SK-N-MC (cell line): ENCODE measurements around the gene ARPC1A.
"Not testable (repeated sequence)": the region's sequence is repeated elsewhere in the genome, so short reads cannot be mapped to it uniquely, and the experiment has no call there.

ENCODE experiments used
- DNase-seq: peaks from one replicate; pipeline ENCODE4 v3.0.0-alpha.2; 2011; ENCODE audit warnings: low read depth, low spot score
- H3K27ac ChIP-seq: fragments of 200-600 bp; sonication (generic); 2 replicates; pipeline ENCODE4 v1.5.1; 2016; ENCODE audit warnings: mixed run types
- H3K36me3 ChIP-seq: fragments of 200-600 bp; sonication (generic); 2 replicates; pipeline ENCODE4 v1.6.1; 2017; ENCODE audit warnings: antibody characterized with exemption, low read length, mixed read lengths; ENCODE audit not compliant: insufficient read depth
- H3K4me3 ChIP-seq: fragments of 200-600 bp; sonication (generic); 2 replicates; pipeline ENCODE4 v1.5.1; 2016
- H3K9ac ChIP-seq: fragments of 200-600 bp; sonication (generic); 2 replicates; pipeline ENCODE4 v1.8.0; 2017; ENCODE audit warnings: mixed run types, mixed read lengths; ENCODE audit not compliant: insufficient read length
- H3K9me3 ChIP-seq: fragments of 200-600 bp; sonication (generic); 2 replicates; pipeline ENCODE4 v1.6.1; 2017; ENCODE audit warnings: low read depth, mild to moderate bottlenecking, antibody characterized with exemption, low read length, moderate library complexity, mixed read lengths
- EZH2 ChIP-seq: fragments of 200-600 bp; sonication (generic); IDR thresholded peaks from one replicate; pipeline ENCODE4 v1.6.1; 2017; ENCODE audit warnings: antibody characterized with exemption
- FOXP2 ChIP-seq: optimal IDR thresholded peaks from 2 replicates; pipeline ENCODE3; 2011; ENCODE audit warnings: mild to moderate bottlenecking, moderate library complexity; ENCODE audit not compliant: insufficient read depth; ENCODE audit errors: extremely low read length, control extremely low read depth
- POLR2AphosphoS5 ChIP-seq: IDR thresholded peaks from 2 replicates; pipeline ENCODE4 v1.6.1; 2012; ENCODE audit warnings: mild to moderate bottlenecking, low read depth, low read length, borderline replicate concordance

Gene ARPC1A

GRCh38 chr7:99371376-99371920 is 45.8 kb downstream of the ARPC1A start:
- no peak overlapping the region for H3K27ac ChIP-seq
- no peak overlapping the region for H3K9ac ChIP-seq
- DNase-seq, result no peak
- H3K4me3 ChIP-seq, result no peak overlapping the region
- H3K36me3 ChIP-seq, result peaks cover 7% of the 10 kb centered on the region; the same call in 1 of the 2 replicates
- no peaks in the 10 kb centered on the region for H3K9me3 ChIP-seq
- TF ChIP-seq FOXP2, result no peak
- no peak for TF ChIP-seq POLR2AphosphoS5
- TF ChIP-seq EZH2, result no peak

DNA sequence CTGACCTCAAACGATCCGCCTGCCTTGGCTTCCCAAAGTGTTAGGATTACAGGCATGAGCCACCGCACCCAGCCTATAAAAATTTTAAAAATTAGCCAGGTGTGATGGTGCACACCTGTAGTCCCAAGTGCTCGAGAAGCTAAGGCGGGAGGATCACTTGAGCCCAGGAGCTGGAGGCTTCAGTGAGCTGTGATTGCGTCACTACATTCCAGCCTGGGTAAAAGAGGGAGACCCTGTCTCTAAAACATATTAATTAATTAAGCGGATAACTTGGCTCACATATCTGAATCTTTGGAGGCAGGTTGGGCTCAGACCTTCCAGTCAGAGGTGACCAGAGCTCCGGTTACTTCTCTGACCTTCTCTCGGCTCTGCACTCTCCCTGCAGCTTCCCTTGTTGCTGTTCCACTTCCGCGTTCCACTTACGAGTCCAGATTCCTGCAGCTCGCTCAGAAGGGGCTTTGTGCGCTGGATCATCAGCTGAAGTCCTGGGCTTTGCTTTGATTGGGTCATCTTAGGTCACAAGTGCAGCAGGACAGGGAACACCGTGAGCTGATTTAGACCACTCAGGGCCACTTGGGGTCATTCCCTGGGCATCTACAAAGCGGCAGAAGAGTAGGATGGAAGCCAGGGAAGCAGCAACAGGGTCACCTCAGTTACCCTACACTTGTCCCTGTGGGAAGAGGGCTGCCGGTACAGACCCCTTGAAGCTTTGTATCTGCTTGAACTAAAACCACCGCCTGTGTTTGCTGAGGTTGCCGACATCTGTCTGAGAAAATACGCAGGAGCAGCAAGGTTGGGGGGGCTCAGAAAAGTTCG is 46.8 kb downstream of the ARPC1A start:
- no peak overlapping the region for H3K4me3 ChIP-seq
- no peak overlapping the region for H3K9ac ChIP-seq
- TF ChIP-seq POLR2AphosphoS5 (no peak), FOXP2 (no peak), EZH2 (no peak)
- no peaks in the 10 kb centered on the region for H3K36me3 ChIP-seq
- no peak for DNase-seq
- no peaks in the 10 kb centered on the region for H3K9me3 ChIP-seq
- no peak overlapping the region for H3K27ac ChIP-seq

GRCh38 chr7:99373091-99374066 is 47.7 kb downstream of the ARPC1A start:
- H3K27ac ChIP-seq, result no peak overlapping the region
- no peak for DNase-seq
- no peak overlapping the region for H3K4me3 ChIP-seq
- H3K36me3 ChIP-seq, result no peaks in the 10 kb centered on the region
- no peak for TF ChIP-seq EZH2
- no peak for TF ChIP-seq FOXP2
- no peak for TF ChIP-seq POLR2AphosphoS5
- H3K9ac ChIP-seq, result no peak overlapping the region
- no peaks in the 10 kb centered on the region for H3K9me3 ChIP-seq

- no peak for DNase-seq
- peak within 1 kb of the TSS; percentile 86 for H3K4me3 ChIP-seq
- TF ChIP-seq EZH2, result no peak
- TF ChIP-seq POLR2AphosphoS5, result peak; percentile 59; the same call in 1 of the 2 replicates
- H3K9me3 ChIP-seq, result no peaks in the 10 kb centered on the region
- H3K9ac ChIP-seq, result peak within 1 kb of the TSS; percentile 59
- no peak within 1 kb of the TSS for H3K27ac ChIP-seq
- H3K36me3 ChIP-seq, result no peaks in the 10 kb centered on the region
Observed at GRCh38 chr7:99374111-99375064, 48.7 kb downstream of the ARPC1A start, which contains the start of gene ARPC1B. ARPC1B (plus strand) TSS chr7:99374730; CDS start chr7:99385715, 10,985 bp downstream.

GRCh38 chr7:99375070-99375807 is 49.5 kb downstream of the ARPC1A start:
- no peak for TF ChIP-seq EZH2
- peak; percentile 20; the same call in 1 of the 2 replicates for TF ChIP-seq POLR2AphosphoS5
- TF ChIP-seq FOXP2, result no peak
- Histone ChIP-seq H3K9me3 (no peaks in the 10 kb centered on the region), H3K4me3 (peak overlapping the region; percentile 86), H3K36me3 (no peaks in the 10 kb centered on the region), H3K9ac (peak overlapping the region; percentile 59), H3K27ac (no peak overlapping the region)
- DNase-seq, result no peak

GRCh38 chr7:99379043-99379577 is 53.4 kb downstream of the ARPC1A start:
- no peak for TF ChIP-seq POLR2AphosphoS5
- no peak for TF ChIP-seq FOXP2
- no peak for TF ChIP-seq EZH2
- Histone ChIP-seq H3K27ac (peak overlapping the region; percentile 77), H3K4me3 (no peak overlapping the region), H3K9me3 (no peaks in the 10 kb centered on the region), H3K9ac (no peak overlapping the region), H3K36me3 (no peaks in the 10 kb centered on the region)
- DNase-seq, result no peak

GRCh38 chr7:99379693-99380031 is 54.0 kb downstream of the ARPC1A start:
- H3K9ac ChIP-seq, DNase-seq, H3K9me3 ChIP-seq, H3K36me3 ChIP-seq: not testable (repeated sequence)
- Histone ChIP-seq H3K27ac (peak overlapping the region; percentile 77), H3K4me3 (peak overlapping the region; percentile 39)
